Measurements from ENCODE around the gene PLEKHG4. TPM values are rescaled to one million over a fixed set of nuclear protein-coding genes. Genes with fewer than 3 reads are reported as not detected.

Gene PLEKHG4
- total RNA-seq (ENCODE audit: unreplicated experiment) = 3.4 TPM
- long read RNA-seq = 0 reads

- Mint-ChIP-seq H3K27me3 (ENCODE audit: unreplicated experiment) (peaks cover 7% of the 10 kb centered on the region), H3K9me3 (ENCODE audit: unreplicated experiment) (peaks cover 10% of the 10 kb centered on the region), H3K4me1 (ENCODE audit: low read depth, unreplicated experiment) (no peaks in the 10 kb centered on the region), H3K27ac (ENCODE audit: unreplicated experiment) (no peak within 1 kb of the TSS), H3K4me3 (ENCODE audit: unreplicated experiment) (peak within 1 kb of the TSS; percentile 49), H3K36me3 (ENCODE audit: unreplicated experiment) (peaks cover 8% of the 10 kb centered on the region)
- DNase-seq = peak; percentile 82
- TF ChIP-seq CTCF (IDR thresholded peaks at IDR 0.05; ENCODE audit: partially characterized antibody, unreplicated experiment) = peak; percentile 77
Observed at GRCh38 chr16:67279296-67280089, at the start of gene PLEKHG4. PLEKHG4 (plus strand) TSS chr16:67279532; CDS start chr16:67280045, 513 bp downstream.

DNA sequence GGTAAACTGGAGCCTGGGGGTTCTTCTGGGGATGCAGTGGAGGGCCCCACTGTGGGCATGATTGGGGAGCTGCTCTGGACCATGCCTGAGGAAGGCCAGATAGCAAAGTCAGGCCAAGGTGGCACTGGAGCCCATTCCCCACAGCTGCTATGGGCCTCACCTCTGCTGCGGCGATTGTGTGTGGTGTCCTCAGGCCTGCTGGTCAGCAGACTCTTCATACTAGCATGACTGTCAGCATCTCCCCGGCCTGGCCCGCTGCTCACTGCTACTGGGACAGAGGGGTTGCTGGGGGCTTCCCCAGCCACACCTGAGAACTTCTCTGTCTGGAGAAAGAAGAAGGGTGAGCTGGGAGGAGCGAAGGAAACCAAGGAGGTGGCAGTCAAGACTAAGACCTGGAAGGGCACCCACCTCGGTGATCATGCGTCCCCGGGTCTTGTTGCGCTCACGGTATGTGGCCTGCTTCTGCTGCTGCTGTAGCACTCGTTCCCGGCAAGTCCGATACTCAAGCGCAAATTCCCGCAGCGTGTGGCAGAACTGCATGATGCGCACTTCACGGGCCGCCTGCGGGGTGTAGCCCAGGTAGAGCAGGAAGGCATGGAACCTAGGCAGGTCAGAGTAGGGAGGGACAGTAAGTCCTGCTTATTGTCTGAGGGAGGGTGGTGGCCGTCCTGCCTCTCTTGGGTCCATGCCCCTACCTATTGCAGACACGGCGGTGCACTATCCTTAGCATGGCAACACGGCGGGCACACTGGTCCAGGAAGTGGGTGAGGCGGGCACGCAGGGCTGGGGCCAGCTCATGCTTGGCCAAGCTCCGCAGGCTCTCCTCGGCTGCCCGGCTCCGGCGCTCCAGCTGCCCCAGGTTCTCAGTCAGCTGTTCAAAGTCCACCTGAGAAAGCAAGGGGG is 49.2 kb upstream of the PLEKHG4 start:
- no peak for DNase-seq
- H3K4me3 Mint-ChIP-seq (ENCODE audit: unreplicated experiment) = no peak overlapping the region
- H3K27ac Mint-ChIP-seq (ENCODE audit: unreplicated experiment) = no peak overlapping the region
- peaks cover 14% of the 10 kb centered on the region for H3K4me1 Mint-ChIP-seq (ENCODE audit: low read depth, unreplicated experiment)
- peaks cover 11% of the 10 kb centered on the region for H3K27me3 Mint-ChIP-seq (ENCODE audit: unreplicated experiment)
- H3K36me3 Mint-ChIP-seq (ENCODE audit: unreplicated experiment) = no peaks in the 10 kb centered on the region
- no peak for TF ChIP-seq CTCF (IDR thresholded peaks at IDR 0.05; ENCODE audit: partially characterized antibody, unreplicated experiment)
- H3K9me3 Mint-ChIP-seq (ENCODE audit: unreplicated experiment) = peaks cover 3% of the 10 kb centered on the region

DNA sequence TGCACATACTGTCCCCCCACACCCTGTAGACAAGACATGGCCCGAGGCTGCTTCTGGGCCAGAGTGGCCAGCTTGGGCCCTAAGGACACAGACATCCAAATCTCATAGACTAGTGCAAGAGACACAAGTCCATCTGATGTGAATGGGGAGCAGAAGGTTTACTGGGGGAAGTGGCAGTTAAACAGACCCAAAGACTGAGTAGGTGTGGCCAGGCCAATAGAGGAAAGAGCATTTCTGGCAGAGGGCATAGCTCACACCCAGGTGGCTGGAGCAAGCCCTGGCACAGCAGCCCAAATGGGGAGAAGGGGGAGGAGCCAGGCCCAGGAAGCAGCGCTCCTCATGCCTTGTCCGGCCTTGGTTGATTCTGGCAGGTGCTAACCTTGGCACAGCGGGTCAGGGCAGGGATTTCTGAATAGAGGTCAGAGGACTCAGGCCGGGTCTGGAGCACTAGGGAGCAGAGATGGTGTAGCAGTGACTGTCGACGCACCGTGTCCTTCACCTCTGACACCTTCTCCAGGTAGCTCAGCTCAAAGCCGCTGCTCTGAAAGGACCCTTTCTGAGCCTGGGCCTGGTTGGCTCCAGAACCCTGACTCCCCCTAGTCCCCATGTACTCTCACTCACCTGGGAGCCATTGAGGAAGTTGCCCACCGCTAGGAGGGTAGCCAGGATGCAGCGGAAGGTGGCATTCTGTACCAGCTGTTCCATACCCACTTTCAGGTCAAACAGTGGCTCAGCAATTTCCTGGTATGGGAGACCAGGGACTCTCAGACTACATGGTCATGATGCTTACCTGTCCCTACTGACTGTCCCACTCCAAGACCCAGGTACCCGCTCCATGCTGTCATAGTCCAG is 48.3 kb upstream of the PLEKHG4 start:
- H3K36me3 Mint-ChIP-seq (ENCODE audit: unreplicated experiment) = no peaks in the 10 kb centered on the region

DNA sequence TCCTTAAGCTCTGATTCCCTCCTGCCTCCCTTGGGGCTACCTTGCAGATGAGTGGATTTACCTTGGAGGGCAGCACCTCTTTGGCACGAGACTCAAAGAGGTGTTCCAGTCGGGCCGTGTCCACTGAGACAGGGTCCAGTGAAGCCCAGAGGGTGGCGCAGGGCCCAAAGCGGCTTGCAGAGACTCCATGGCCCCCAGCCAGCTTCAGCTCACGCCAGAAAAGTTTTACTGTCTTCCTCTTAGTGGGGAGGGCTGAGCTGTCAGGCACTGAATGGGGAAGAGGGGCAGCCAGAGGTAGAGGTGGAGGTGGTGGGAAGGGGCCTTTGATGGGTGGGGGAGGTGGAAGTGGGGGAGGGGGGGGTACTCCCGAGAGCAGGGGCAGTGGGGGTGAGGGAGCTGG is 45.7 kb upstream of the PLEKHG4 start:
- peaks cover 3% of the 10 kb centered on the region for H3K27me3 Mint-ChIP-seq (ENCODE audit: unreplicated experiment)
- no peaks in the 10 kb centered on the region for H3K9me3 Mint-ChIP-seq (ENCODE audit: unreplicated experiment)
- H3K36me3 Mint-ChIP-seq (ENCODE audit: unreplicated experiment) = no peaks in the 10 kb centered on the region
- no peak for DNase-seq
- no peaks in the 10 kb centered on the region for H3K4me1 Mint-ChIP-seq (ENCODE audit: low read depth, unreplicated experiment)
- H3K4me3 Mint-ChIP-seq (ENCODE audit: unreplicated experiment) = no peak overlapping the region
- H3K27ac Mint-ChIP-seq (ENCODE audit: unreplicated experiment) = no peak overlapping the region
- TF ChIP-seq CTCF (IDR thresholded peaks at IDR 0.05; ENCODE audit: partially characterized antibody, unreplicated experiment) = no peak

More for the DNA sequence above, 48.3 kb upstream of the PLEKHG4 start:
- H3K27ac Mint-ChIP-seq (ENCODE audit: unreplicated experiment) = no peak overlapping the region
- H3K9me3 Mint-ChIP-seq (ENCODE audit: unreplicated experiment) = peaks cover 3% of the 10 kb centered on the region
- H3K4me1 Mint-ChIP-seq (ENCODE audit: low read depth, unreplicated experiment) = peaks cover 9% of the 10 kb centered on the region
- TF ChIP-seq CTCF (IDR thresholded peaks at IDR 0.05; ENCODE audit: partially characterized antibody, unreplicated experiment) = no peak
- H3K27me3 Mint-ChIP-seq (ENCODE audit: unreplicated experiment) = peaks cover 11% of the 10 kb centered on the region
- no peak overlapping the region for H3K4me3 Mint-ChIP-seq (ENCODE audit: unreplicated experiment)
- DNase-seq = no peak
